H9 (cell line): ENCODE measurements around the gene ADGRA1. TPM values are rescaled to one million over a fixed set of nuclear protein-coding genes. Genes with fewer than 3 reads are reported as not detected.
A peak's percentile ranks its signal among the peaks of the same experiment; 100 is the strongest.

ENCODE experiments used
- DNase-seq: peaks from one replicate; pipeline ENCODE4 v3.0.0-alpha.2; 2017
- H2AFZ ChIP-seq: one replicate; pipeline ENCODE4 v1.6.1; 2013; ENCODE audit warnings: mild to moderate bottlenecking, low read length, control low read depth, moderate library complexity
- H2AK5ac ChIP-seq: 2 replicates; pipeline ENCODE4 v1.6.1; 2013; ENCODE audit warnings: low read length, control low read depth, mixed read lengths; ENCODE audit not compliant: insufficient read length
- H2BK120ac ChIP-seq: one replicate; pipeline ENCODE4 v1.6.1; 2013; ENCODE audit warnings: low read depth, mild to moderate bottlenecking, low read length, control low read depth, inconsistent platforms; ENCODE audit not compliant: poor library complexity, severe bottlenecking
- H2BK12ac ChIP-seq: 2 replicates; pipeline ENCODE4 v1.6.1; 2013; ENCODE audit warnings: low read length, control low read depth, mixed read lengths, low read depth; ENCODE audit not compliant: insufficient read length
- H2BK15ac ChIP-seq: 2 replicates; pipeline ENCODE4 v1.6.1; 2013; ENCODE audit warnings: low read depth, low read length, control low read depth
- H2BK20ac ChIP-seq: one replicate; pipeline ENCODE4 v1.6.1; 2013; ENCODE audit warnings: low read depth, mild to moderate bottlenecking, low read length, control low read depth, inconsistent platforms; ENCODE audit not compliant: poor library complexity, severe bottlenecking
- H2BK5ac ChIP-seq: 2 replicates; pipeline ENCODE4 v1.6.1; 2013; ENCODE audit warnings: low read length, control low read depth, mixed read lengths; ENCODE audit not compliant: insufficient read length
- H3K14ac ChIP-seq: 2 replicates; pipeline ENCODE4 v1.6.1; 2013; ENCODE audit warnings: low read length, control low read depth; ENCODE audit not compliant: insufficient read depth
- H3K18ac ChIP-seq: 2 replicates; pipeline ENCODE4 v1.6.1; 2013; ENCODE audit warnings: low read depth, mild to moderate bottlenecking, mixed read lengths, low read length, control low read depth; ENCODE audit not compliant: insufficient read length
- H3K23ac ChIP-seq: 2 replicates; pipeline ENCODE4 v1.6.1; 2013; ENCODE audit warnings: low read length, control low read depth, mixed read lengths, low read depth; ENCODE audit not compliant: insufficient read length
- H3K23me2 ChIP-seq: 2 replicates; pipeline ENCODE4 v1.6.1; 2013; ENCODE audit warnings: low read depth, mild to moderate bottlenecking, mixed read lengths, low read length, control low read depth; ENCODE audit not compliant: insufficient read length, poor library complexity, severe bottlenecking
- H3K27ac ChIP-seq: 2 replicates; pipeline ENCODE4 v1.5.1; 2013; ENCODE audit warnings: low read length, control low read depth, mixed read lengths, low read depth; ENCODE audit not compliant: insufficient read length
- H3K27me3 ChIP-seq: 2 replicates; pipeline ENCODE4 v1.6.1; 2013; ENCODE audit warnings: low read length, control low read depth, inconsistent platforms; ENCODE audit not compliant: insufficient read depth
- H3K4ac ChIP-seq: 2 replicates; pipeline ENCODE4 v1.6.1; 2013; ENCODE audit warnings: low read depth, mild to moderate bottlenecking, control low read depth, inconsistent platforms, low read length, moderate library complexity
- H3K4me1 ChIP-seq: 2 replicates; pipeline ENCODE4 v1.6.1; 2013; ENCODE audit warnings: low read length, control low read depth, inconsistent platforms; ENCODE audit not compliant: insufficient read depth
- H3K4me2 ChIP-seq: 2 replicates; pipeline ENCODE4 v1.6.1; 2013; ENCODE audit warnings: low read length, control low read depth, mixed read lengths; ENCODE audit not compliant: insufficient read length, insufficient read depth
- H3K56ac ChIP-seq: 2 replicates; pipeline ENCODE4 v1.6.1; 2013; ENCODE audit warnings: low read depth, mild to moderate bottlenecking, mixed read lengths, low read length, control low read depth; ENCODE audit not compliant: insufficient read length
- H3K79me1 ChIP-seq: 2 replicates; pipeline ENCODE4 v1.6.1; 2013; ENCODE audit warnings: low read depth, mild to moderate bottlenecking, moderate library complexity, low read length, control low read depth, inconsistent platforms; ENCODE audit not compliant: insufficient read depth, poor library complexity, severe bottlenecking
- H3K79me2 ChIP-seq: 2 replicates; pipeline ENCODE4 v1.6.1; 2013; ENCODE audit warnings: low read length, control low read depth, inconsistent platforms; ENCODE audit not compliant: insufficient read depth
- H3K9ac ChIP-seq: 2 replicates; pipeline ENCODE4 v1.6.1; 2013; ENCODE audit warnings: low read length, control low read depth, mixed read lengths; ENCODE audit not compliant: insufficient read length; ENCODE audit errors: extremely low read depth
- H3K9me3 ChIP-seq: one replicate; pipeline ENCODE4 v1.6.1; 2013; ENCODE audit warnings: low read depth, low read length, inconsistent platforms; ENCODE audit not compliant: control insufficient read depth
- H3T11ph ChIP-seq: one replicate; pipeline ENCODE4 v1.6.1; 2013; ENCODE audit warnings: mild to moderate bottlenecking, low read length, control low read depth, inconsistent platforms
- H4K20me1 ChIP-seq: one replicate; pipeline ENCODE4 v1.6.1; 2013; ENCODE audit not compliant: control insufficient read depth, insufficient read length, insufficient read depth
- H4K5ac ChIP-seq: 2 replicates; pipeline ENCODE4 v1.6.1; 2013; ENCODE audit warnings: low read depth, mild to moderate bottlenecking, mixed read lengths, low read length, control low read depth; ENCODE audit not compliant: insufficient read length
- H4K8ac ChIP-seq: replicated peaks from 2 replicates; pipeline ENCODE4 v1.6.1; 2013; ENCODE audit warnings: low read length, control low read depth, mixed read lengths, low read depth; ENCODE audit not compliant: insufficient read length
- H4K91ac ChIP-seq: 2 replicates; pipeline ENCODE4 v1.6.1; 2013; ENCODE audit warnings: low read depth, mild to moderate bottlenecking, moderate library complexity, mixed read lengths, low read length, control low read depth; ENCODE audit not compliant: insufficient read length
- H3K27ac Mint-ChIP-seq, 3 experiments: 2 replicates in 2 of 3; 3 replicates in 1 of 3; pipeline ENCODE4 v1.8.0; 2020 to 2021; ENCODE audit warnings: mixed read lengths in 3 of 3, mild to moderate bottlenecking in 1 of 3, moderate library complexity in 1 of 3
- H3K27me3 Mint-ChIP-seq: 2 replicates; pipeline ENCODE4 v1.8.0; 2021; ENCODE audit warnings: low read depth, mild to moderate bottlenecking, moderate library complexity, mixed read lengths
- H3K36me3 Mint-ChIP-seq, 3 experiments: 2 replicates in 2 of 3; 3 replicates in 1 of 3; pipeline ENCODE4 v1.8.0; 2020 to 2021; ENCODE audit warnings: low read depth in 3 of 3, mixed read lengths in 3 of 3; ENCODE audit not compliant: insufficient read depth in 1 of 3
- H3K4me1 Mint-ChIP-seq, 2 experiments: 2 replicates each; pipeline ENCODE4 v1.8.0; 2020; ENCODE audit warnings: mixed read lengths in 2 of 2
- H3K4me3 Mint-ChIP-seq, 2 experiments: 2 replicates in 1 of 2; 3 replicates in 1 of 2; pipeline ENCODE4 v1.8.0; 2020 to 2021; ENCODE audit warnings: mild to moderate bottlenecking in 2 of 2, mixed read lengths in 2 of 2, moderate library complexity in 1 of 2
- H3K9me3 Mint-ChIP-seq, 2 experiments: 2 replicates in 1 of 2; 3 replicates in 1 of 2; pipeline ENCODE4 v1.8.0; 2020; ENCODE audit warnings: mild to moderate bottlenecking in 2 of 2, mixed read lengths in 2 of 2, moderate library complexity in 1 of 2
- WGBS: extraction: QIAGEN DNeasy Blood & Tissue Kit; methylation state at CpG from one replicate; pipeline ENCODE4 v1.1.7; 2013; ENCODE audit warnings: missing lambda C conversion rate, low lambda C conversion rate, mixed read lengths; ENCODE audit not compliant: insufficient read length; ENCODE audit errors: extremely low coverage; 5-methylcytosine and 5-hydroxymethylcytosine counted together
- total RNA-seq: library from RNA; stranded (reverse); gene quantifications from 2 replicates; pipeline ENCODE4 v1.2.1, GENCODE V29; 2021
- TF ChIP-seq, protein P1 (sequence below): fragments of 200-600 bp; sonication (generic); conservative IDR thresholded peaks from 3 replicates; pipeline ENCODE4 v1.8.0; 2021; ENCODE audit warnings: antibody characterized with exemption, mild to moderate bottlenecking

ADGRA1 gene
- total RNA-seq, 1 experiment from 2014 or later, result 0.11 TPM

GRCh38 chr10:133085251-133086125 is 2.2 kb upstream of the ADGRA1 start:
- no peak overlapping the region for H2BK12ac ChIP-seq
- DNase-seq, result no peak
- no peak overlapping the region for H3K4ac ChIP-seq
- no peak overlapping the region for H3K27ac ChIP-seq
- no peaks in the 10 kb centered on the region for H3K79me1 ChIP-seq
- no peak overlapping the region for H3K4me2 ChIP-seq
- no peaks in the 10 kb centered on the region for H3K79me2 ChIP-seq
- Mint-ChIP-seq H3K4me3 (no peak overlapping the region; a peak in 1 of 5 replicates), H3K9me3 (no peaks in the 10 kb centered on the region), H3K27ac (no peak overlapping the region), H3K36me3 (no peaks in the 10 kb centered on the region; a peak in 1 of 7 replicates), H3K4me1 (peaks cover 2 to 10% of the 10 kb centered on the region in 2 experiments; a peak in 3 of 4 replicates), H3K27me3 (peaks cover 54% of the 10 kb centered on the region)
- no peaks in the 10 kb centered on the region for H4K20me1 ChIP-seq
- H3K4me1 ChIP-seq, result no peaks in the 10 kb centered on the region
- H3T11ph ChIP-seq, result no peak overlapping the region
- H3K9ac ChIP-seq, result no peak overlapping the region
- no peak overlapping the region for H2BK15ac ChIP-seq
- TF ChIP-seq, protein P1, sequence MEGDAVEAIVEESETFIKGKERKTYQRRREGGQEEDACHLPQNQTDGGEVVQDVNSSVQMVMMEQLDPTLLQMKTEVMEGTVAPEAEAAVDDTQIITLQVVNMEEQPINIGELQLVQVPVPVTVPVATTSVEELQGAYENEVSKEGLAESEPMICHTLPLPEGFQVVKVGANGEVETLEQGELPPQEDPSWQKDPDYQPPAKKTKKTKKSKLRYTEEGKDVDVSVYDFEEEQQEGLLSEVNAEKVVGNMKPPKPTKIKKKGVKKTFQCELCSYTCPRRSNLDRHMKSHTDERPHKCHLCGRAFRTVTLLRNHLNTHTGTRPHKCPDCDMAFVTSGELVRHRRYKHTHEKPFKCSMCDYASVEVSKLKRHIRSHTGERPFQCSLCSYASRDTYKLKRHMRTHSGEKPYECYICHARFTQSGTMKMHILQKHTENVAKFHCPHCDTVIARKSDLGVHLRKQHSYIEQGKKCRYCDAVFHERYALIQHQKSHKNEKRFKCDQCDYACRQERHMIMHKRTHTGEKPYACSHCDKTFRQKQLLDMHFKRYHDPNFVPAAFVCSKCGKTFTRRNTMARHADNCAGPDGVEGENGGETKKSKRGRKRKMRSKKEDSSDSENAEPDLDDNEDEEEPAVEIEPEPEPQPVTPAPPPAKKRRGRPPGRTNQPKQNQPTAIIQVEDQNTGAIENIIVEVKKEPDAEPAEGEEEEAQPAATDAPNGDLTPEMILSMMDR, result peak; percentile 45
- no peak overlapping the region for H3K18ac ChIP-seq
- H2BK5ac ChIP-seq, result no peak overlapping the region
- no peak overlapping the region for H4K5ac ChIP-seq
- WGBS, result no CpG with 5 or more reads among the region's 32 CpGs
- H3K14ac ChIP-seq, result no peak overlapping the region
- H3K23me2 ChIP-seq, result peaks cover 9% of the 10 kb centered on the region
- no peak overlapping the region for H3K23ac ChIP-seq
- no peak overlapping the region for H4K8ac ChIP-seq
- H2BK120ac ChIP-seq, result no peak overlapping the region
- no peaks in the 10 kb centered on the region for H3K9me3 ChIP-seq
- no peak overlapping the region for H2AK5ac ChIP-seq
- H4K91ac ChIP-seq, result no peak overlapping the region
- H3K27me3 ChIP-seq, result peaks cover 18% of the 10 kb centered on the region
- H2AFZ ChIP-seq, result no peak overlapping the region
- H2BK20ac ChIP-seq, result no peak overlapping the region
- H3K56ac ChIP-seq, result no peak overlapping the region
